ENCODE measurements around the gene MTX1.
"Not testable (repeated sequence)": the region's sequence is repeated elsewhere in the genome, so short reads cannot be mapped to it uniquely, and the experiment has no call there.

The MTX1 gene

DNA sequence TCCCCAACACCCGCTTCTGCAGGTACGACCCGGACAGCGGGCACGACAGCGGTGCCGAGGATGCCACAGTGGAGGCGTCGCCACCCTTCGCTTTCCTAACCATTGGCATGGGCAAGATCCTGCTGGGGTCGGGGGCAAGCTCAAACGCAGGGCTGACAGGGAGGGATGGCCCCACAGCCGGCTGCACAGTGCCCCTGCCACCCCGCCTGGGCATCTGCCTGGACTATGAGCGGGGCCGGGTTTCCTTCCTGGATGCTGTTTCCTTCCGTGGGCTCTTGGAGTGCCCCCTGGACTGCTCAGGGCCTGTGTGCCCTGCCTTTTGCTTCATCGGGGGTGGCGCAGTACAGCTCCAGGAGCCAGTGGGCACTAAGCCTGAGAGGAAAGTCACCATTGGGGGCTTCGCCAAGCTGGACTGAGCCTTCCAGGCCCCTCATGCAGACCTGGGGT is 24.7 kb upstream of the MTX1 start:
- H2AFZ ChIP-seq (ENCODE audit: low read length, unreplicated experiment): no peak overlapping the region
- H3K36me3 ChIP-seq (ENCODE audit: insufficient read depth, low read length): no peaks in the 10 kb centered on the region; the same call in 1 of the 2 replicates

GRCh38 chr1:155184351-155184811 is 24.1 kb upstream of the MTX1 start:
- no peaks in the 10 kb centered on the region; the same call in 1 of the 2 replicates for H3K36me3 ChIP-seq (ENCODE audit: insufficient read depth, low read length)
- no peak overlapping the region for H3K4me3 ChIP-seq (ENCODE audit: low read depth, low read length)
- no peaks in the 10 kb centered on the region for H3K27me3 ChIP-seq (ENCODE audit: insufficient read depth, low read length)
- H2AFZ ChIP-seq (ENCODE audit: low read length, unreplicated experiment): no peak overlapping the region
- H3K4me1 ChIP-seq (ENCODE audit: control insufficient read depth, insufficient read depth, low read length, unreplicated experiment): no peaks in the 10 kb centered on the region
- no peaks in the 10 kb centered on the region for H3K79me2 ChIP-seq (ENCODE audit: control insufficient read depth, insufficient read depth, low read length, unreplicated experiment)
- H3K27ac ChIP-seq (ENCODE audit: low read depth, low read length): no peak overlapping the region

More for the DNA sequence above, 24.7 kb upstream of the MTX1 start:
- H3K27me3 ChIP-seq (ENCODE audit: insufficient read depth, low read length): no peaks in the 10 kb centered on the region
- H3K27ac ChIP-seq (ENCODE audit: low read depth, low read length): no peak overlapping the region
- H3K79me2 ChIP-seq (ENCODE audit: control insufficient read depth, insufficient read depth, low read length, unreplicated experiment): no peaks in the 10 kb centered on the region
- H3K4me1 ChIP-seq (ENCODE audit: control insufficient read depth, insufficient read depth, low read length, unreplicated experiment): no peaks in the 10 kb centered on the region
- no peak overlapping the region for H3K4me3 ChIP-seq (ENCODE audit: low read depth, low read length)

- Histone ChIP-seq H3K4me1 (ENCODE audit: control insufficient read depth, insufficient read depth, low read length, unreplicated experiment) (no peaks in the 10 kb centered on the region), H2AFZ (ENCODE audit: low read length, unreplicated experiment) (no peak overlapping the region), H3K4me3 (ENCODE audit: low read depth, low read length) (no peak overlapping the region), H3K27me3 (ENCODE audit: insufficient read depth, low read length) (no peaks in the 10 kb centered on the region), H3K79me2 (ENCODE audit: control insufficient read depth, insufficient read depth, low read length, unreplicated experiment) (no peaks in the 10 kb centered on the region), H3K27ac (ENCODE audit: low read depth, low read length) (no peak overlapping the region), H3K36me3 (ENCODE audit: insufficient read depth, low read length) (no peaks in the 10 kb centered on the region)
Observed at GRCh38 chr1:155184835-155185782, 23.4 kb upstream of the MTX1 start.

DNA sequence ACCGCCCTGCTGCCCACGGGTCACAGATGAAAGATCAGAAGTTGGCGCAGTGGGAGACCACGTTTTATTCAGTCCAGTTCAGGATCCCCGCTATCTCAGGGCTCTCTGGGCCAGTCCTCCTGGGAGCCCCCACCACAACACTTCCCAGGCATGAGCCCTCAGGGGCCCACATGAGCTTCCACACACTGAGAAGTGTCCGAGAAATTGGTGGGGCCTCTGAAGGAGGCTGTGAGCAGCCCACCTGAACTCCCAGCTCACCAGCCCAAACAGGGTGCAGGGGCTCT is 22.8 kb upstream of the MTX1 start:
- H3K27me3 ChIP-seq (ENCODE audit: insufficient read depth, low read length): no peaks in the 10 kb centered on the region
- H3K4me3 ChIP-seq (ENCODE audit: low read depth, low read length): no peak overlapping the region
- H2AFZ ChIP-seq (ENCODE audit: low read length, unreplicated experiment): no peak overlapping the region
- H3K27ac ChIP-seq (ENCODE audit: low read depth, low read length): no peak overlapping the region
- H3K36me3 ChIP-seq (ENCODE audit: insufficient read depth, low read length): no peaks in the 10 kb centered on the region
- no peaks in the 10 kb centered on the region for H3K79me2 ChIP-seq (ENCODE audit: control insufficient read depth, insufficient read depth, low read length, unreplicated experiment)
- no peaks in the 10 kb centered on the region for H3K4me1 ChIP-seq (ENCODE audit: control insufficient read depth, insufficient read depth, low read length, unreplicated experiment)

DNA sequence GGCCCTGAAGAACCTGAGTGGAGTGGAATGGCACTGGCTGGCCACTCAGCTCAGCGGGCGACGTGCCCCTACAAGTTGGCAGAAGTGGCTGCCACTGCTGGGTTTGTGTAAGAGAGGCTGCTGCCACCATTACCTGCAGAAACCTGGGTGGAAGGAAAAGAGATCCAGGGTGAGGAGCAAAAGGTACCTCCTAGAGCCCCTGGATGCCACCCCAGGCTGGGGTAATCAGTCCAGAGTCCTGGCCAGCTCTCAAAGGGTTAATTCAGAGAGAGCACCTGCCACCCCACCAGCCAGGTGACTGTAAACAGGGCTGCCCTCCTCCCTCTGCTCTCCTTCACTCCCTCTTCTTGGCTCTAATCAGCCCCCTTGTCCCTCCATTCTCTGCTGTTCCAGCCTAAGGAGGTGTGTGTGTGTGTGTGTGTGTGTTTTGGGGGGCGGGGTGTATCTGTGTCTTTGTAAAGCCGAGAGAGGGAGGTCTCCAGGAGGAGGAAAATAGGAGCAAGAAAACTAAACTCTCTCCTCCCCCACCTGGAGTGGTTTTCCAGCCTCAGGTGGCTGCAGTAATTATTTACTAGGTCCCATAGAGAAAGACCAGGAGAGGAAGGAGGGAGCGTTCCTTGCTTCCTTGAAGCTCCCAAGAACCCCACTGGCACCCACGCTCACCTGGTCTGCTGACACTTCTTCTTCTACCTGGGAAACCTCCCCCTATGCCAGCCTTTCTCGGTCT is 22.3 kb upstream of the MTX1 start:
- no peaks in the 10 kb centered on the region for H3K36me3 ChIP-seq (ENCODE audit: insufficient read depth, low read length)
- no peaks in the 10 kb centered on the region for H3K27me3 ChIP-seq (ENCODE audit: insufficient read depth, low read length)
- no peak overlapping the region for H3K27ac ChIP-seq (ENCODE audit: low read depth, low read length)
- no peaks in the 10 kb centered on the region for H3K4me1 ChIP-seq (ENCODE audit: control insufficient read depth, insufficient read depth, low read length, unreplicated experiment)
- no peak overlapping the region for H3K4me3 ChIP-seq (ENCODE audit: low read depth, low read length)
- no peak overlapping the region for H2AFZ ChIP-seq (ENCODE audit: low read length, unreplicated experiment)
- H3K79me2 ChIP-seq (ENCODE audit: control insufficient read depth, insufficient read depth, low read length, unreplicated experiment): no peaks in the 10 kb centered on the region

- H3K4me3 ChIP-seq (ENCODE audit: low read depth, low read length): no peak overlapping the region
- H3K36me3 ChIP-seq (ENCODE audit: insufficient read depth, low read length): no peaks in the 10 kb centered on the region
- no peaks in the 10 kb centered on the region for H3K79me2 ChIP-seq (ENCODE audit: control insufficient read depth, insufficient read depth, low read length, unreplicated experiment)
- no peaks in the 10 kb centered on the region for H3K4me1 ChIP-seq (ENCODE audit: control insufficient read depth, insufficient read depth, low read length, unreplicated experiment)
- H3K27ac ChIP-seq (ENCODE audit: low read depth, low read length): no peak overlapping the region
- no peak overlapping the region for H2AFZ ChIP-seq (ENCODE audit: low read length, unreplicated experiment)
- H3K27me3 ChIP-seq (ENCODE audit: insufficient read depth, low read length): no peaks in the 10 kb centered on the region
Observed at GRCh38 chr1:155186794-155187455, 21.6 kb upstream of the MTX1 start.

GRCh38 chr1:155187456-155187891 is 21.0 kb upstream of the MTX1 start:
- peaks cover 2% of the 10 kb centered on the region for H3K4me1 ChIP-seq (ENCODE audit: control insufficient read depth, insufficient read depth, low read length, unreplicated experiment)
- H3K27me3 ChIP-seq (ENCODE audit: insufficient read depth, low read length): no peaks in the 10 kb centered on the region
- H3K36me3 ChIP-seq (ENCODE audit: insufficient read depth, low read length): no peaks in the 10 kb centered on the region
- no peak overlapping the region for H3K4me3 ChIP-seq (ENCODE audit: low read depth, low read length)
- H3K79me2 ChIP-seq (ENCODE audit: control insufficient read depth, insufficient read depth, low read length, unreplicated experiment): no peaks in the 10 kb centered on the region
- no peak overlapping the region for H3K27ac ChIP-seq (ENCODE audit: low read depth, low read length)
- H2AFZ ChIP-seq (ENCODE audit: low read length, unreplicated experiment): no peak overlapping the region

DNA sequence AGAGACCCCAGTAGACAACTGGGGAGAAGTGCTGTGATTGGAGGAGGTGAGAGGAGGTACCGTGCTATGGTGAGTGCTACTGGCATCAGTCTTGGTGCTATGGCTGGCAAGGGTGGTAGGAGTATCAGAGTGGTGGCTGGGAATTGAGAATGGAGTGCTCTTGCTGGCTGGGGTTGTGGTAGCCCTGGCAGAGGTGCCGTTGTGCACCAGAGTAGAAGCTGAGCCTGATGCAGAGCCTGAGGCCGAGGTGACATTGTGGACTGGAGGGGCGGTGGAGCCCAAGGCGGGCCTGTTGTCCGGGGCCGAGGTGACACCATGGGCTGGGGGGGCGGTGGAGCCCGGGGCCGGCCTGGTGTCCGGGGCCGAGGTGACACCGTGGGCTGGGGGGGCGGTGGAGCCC is 20.2 kb upstream of the MTX1 start:
- Histone ChIP-seq H2AFZ (ENCODE audit: low read length, unreplicated experiment) (no peak overlapping the region), H3K36me3 (ENCODE audit: insufficient read depth, low read length) (no peaks in the 10 kb centered on the region), H3K4me1 (ENCODE audit: control insufficient read depth, insufficient read depth, low read length, unreplicated experiment) (peaks cover 7% of the 10 kb centered on the region), H3K27me3 (ENCODE audit: insufficient read depth, low read length) (no peaks in the 10 kb centered on the region), H3K79me2 (ENCODE audit: control insufficient read depth, insufficient read depth, low read length, unreplicated experiment) (no peaks in the 10 kb centered on the region), H3K4me3 (ENCODE audit: low read depth, low read length) (no peak overlapping the region), H3K27ac (ENCODE audit: low read depth, low read length) (no peak overlapping the region)

GRCh38 chr1:155189926-155190325 is 18.6 kb upstream of the MTX1 start:
- not testable (repeated sequence) for H3K27me3 ChIP-seq (ENCODE audit: insufficient read depth, low read length); H3K27ac ChIP-seq (ENCODE audit: low read depth, low read length); H3K79me2 ChIP-seq (ENCODE audit: control insufficient read depth, insufficient read depth, low read length, unreplicated experiment); H3K4me1 ChIP-seq (ENCODE audit: control insufficient read depth, insufficient read depth, low read length, unreplicated experiment); H2AFZ ChIP-seq (ENCODE audit: low read length, unreplicated experiment); H3K4me3 ChIP-seq (ENCODE audit: low read depth, low read length); H3K36me3 ChIP-seq (ENCODE audit: insufficient read depth, low read length)

DNA sequence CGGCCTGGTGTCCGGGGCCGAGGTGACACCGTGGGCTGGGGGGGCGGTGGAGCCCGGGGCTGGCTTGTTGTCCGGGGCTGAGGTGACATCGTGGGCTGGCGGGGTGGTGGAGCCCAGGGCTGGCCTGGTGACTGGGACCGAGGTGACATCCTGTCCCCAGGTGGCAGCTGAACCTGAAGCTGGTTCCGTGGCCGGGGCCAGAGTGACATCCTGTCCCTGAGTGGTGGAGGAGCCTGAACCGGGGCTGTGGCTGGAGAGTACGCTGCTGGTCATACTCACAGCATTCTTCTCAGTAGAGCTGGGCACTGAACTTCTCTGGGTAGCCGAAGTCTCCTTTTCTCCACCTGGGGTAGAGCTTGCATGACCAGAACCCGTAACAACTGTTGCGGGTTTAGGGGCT is 16.6 kb upstream of the MTX1 start:
- Histone ChIP-seq H2AFZ (ENCODE audit: low read length, unreplicated experiment) (no peak overlapping the region), H3K27ac (ENCODE audit: low read depth, low read length) (0 out of 2 replicates have a peak overlapping the region, but pooled peaks have one; percentile 29), H3K36me3 (ENCODE audit: insufficient read depth, low read length) (peaks cover 6% of the 10 kb centered on the region; the same call in 1 of the 2 replicates), H3K4me1 (ENCODE audit: control insufficient read depth, insufficient read depth, low read length, unreplicated experiment) (peaks cover 25% of the 10 kb centered on the region), H3K79me2 (ENCODE audit: control insufficient read depth, insufficient read depth, low read length, unreplicated experiment) (peaks cover 17% of the 10 kb centered on the region), H3K4me3 (ENCODE audit: low read depth, low read length) (no peak overlapping the region), H3K27me3 (ENCODE audit: insufficient read depth, low read length) (no peaks in the 10 kb centered on the region)

Measured in ACC112 (cell line).